MG63 (cell line): Measurements from ENCODE around the gene NCF4. TPM values are rescaled to one million over a fixed set of nuclear protein-coding genes. Genes with fewer than 3 reads are reported as not detected.

Source experiments
- DNase-seq: peaks from one replicate; pipeline ENCODE4 v3.0.0-alpha.2; 2020
- H3K27me3 ChIP-seq: fragments of 250-450 bp; sonication (Bioruptor Pico); 2 replicates; pipeline ENCODE4 v1.5.1; 2020; ENCODE audit warnings: mild to moderate bottlenecking, moderate library complexity
- H3K36me3 ChIP-seq: fragments of 250-450 bp; sonication (Bioruptor Pico); 2 replicates; pipeline ENCODE4 v1.5.1; 2020; ENCODE audit warnings: mild to moderate bottlenecking, moderate library complexity
- H3K4me3 ChIP-seq: fragments of 250-450 bp; sonication (Bioruptor Pico); 2 replicates; pipeline ENCODE4 v1.5.1; 2020; ENCODE audit warnings: mild to moderate bottlenecking, moderate library complexity
- H3K9me3 ChIP-seq: fragments of 250-450 bp; sonication (Bioruptor Pico); 2 replicates; pipeline ENCODE4 v1.5.1; 2020; ENCODE audit warnings: mild to moderate bottlenecking, moderate library complexity
- total RNA-seq: library from RNA; depleted of rRNA; stranded (reverse); fragments of >200 nt; shearing (Covaris generic); gene quantifications from 2 replicates; pipeline ENCODE4 v1.2.3, GENCODE V29; 2014; ENCODE audit warnings: low replicate concordance

NCF4 gene
- total RNA-seq, 1 experiment from 2014 or later, result not detected

GRCh38 chr22:36898690-36899089 lies 37.9 kb downstream of the NCF4 start:
- DNase-seq, result no peak
- Histone ChIP-seq H3K36me3 (no peaks in the 10 kb centered on the region), H3K9me3 (peaks cover 2% of the 10 kb centered on the region; the same call in 1 of the 2 replicates), H3K27me3 (peaks cover 7% of the 10 kb centered on the region; the same call in 1 of the 2 replicates), H3K4me3 (no peak overlapping the region)

- H3K27me3 ChIP-seq, result peaks cover 7% of the 10 kb centered on the region; the same call in 1 of the 2 replicates
- H3K36me3 ChIP-seq, result no peaks in the 10 kb centered on the region
- H3K4me3 ChIP-seq, result no peak overlapping the region
- DNase-seq, result no peak
- H3K9me3 ChIP-seq, result peaks cover 2% of the 10 kb centered on the region; the same call in 1 of the 2 replicates
These were observed 38.7 kb downstream of the NCF4 start for GRCh38 chr22:36899498-36899897.

DNA sequence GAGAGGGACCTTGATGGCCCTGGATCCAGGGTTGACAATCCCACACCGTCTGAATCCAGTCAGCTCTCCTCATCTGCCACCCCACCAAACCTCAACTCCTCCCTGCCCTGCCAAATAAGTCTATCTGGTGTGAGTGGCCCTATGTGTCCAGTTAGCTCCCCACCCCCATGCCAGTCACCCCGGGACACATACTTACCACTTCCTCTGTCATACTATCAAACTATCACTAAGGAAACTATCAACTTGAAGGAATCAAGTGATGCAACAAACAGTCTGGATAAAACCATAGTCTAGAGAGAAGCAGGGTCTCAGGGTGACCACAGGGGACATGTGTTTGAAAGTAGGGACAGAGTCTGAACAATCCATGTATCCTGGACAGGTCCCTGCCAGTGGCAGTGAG lies 39.4 kb downstream of the NCF4 start:
- H3K27me3 ChIP-seq, result peaks cover 10% of the 10 kb centered on the region; the same call in 1 of the 2 replicates
- no peak for DNase-seq
- H3K4me3 ChIP-seq, result no peak overlapping the region
- H3K9me3 ChIP-seq, result peaks cover 2% of the 10 kb centered on the region; the same call in 1 of the 2 replicates
- no peaks in the 10 kb centered on the region for H3K36me3 ChIP-seq

- Histone ChIP-seq H3K9me3 (peaks cover 2% of the 10 kb centered on the region; the same call in 1 of the 2 replicates), H3K36me3 (no peaks in the 10 kb centered on the region), H3K27me3 (peaks cover 12% of the 10 kb centered on the region; the same call in 1 of the 2 replicates), H3K4me3 (no peak overlapping the region)
- no peak for DNase-seq
These were observed 40.1 kb downstream of the NCF4 start for GRCh38 chr22:36900880-36901279.

- Histone ChIP-seq H3K36me3 (no peaks in the 10 kb centered on the region), H3K27me3 (peaks cover 12% of the 10 kb centered on the region; the same call in 1 of the 2 replicates), H3K4me3 (no peak overlapping the region), H3K9me3 (peaks cover 2% of the 10 kb centered on the region; the same call in 1 of the 2 replicates)
- DNase-seq, result no peak
These were observed 40.8 kb downstream of the NCF4 start for GRCh38 chr22:36901411-36902142.

- no peak for DNase-seq
- H3K27me3 ChIP-seq, result peaks cover 9% of the 10 kb centered on the region; the same call in 1 of the 2 replicates
- no peaks in the 10 kb centered on the region for H3K36me3 ChIP-seq
- H3K4me3 ChIP-seq, result no peak overlapping the region
- H3K9me3 ChIP-seq, result peaks cover 2% of the 10 kb centered on the region; the same call in 1 of the 2 replicates
These were observed 41.5 kb downstream of the NCF4 start for GRCh38 chr22:36902143-36902926.

GRCh38 chr22:36904260-36904880 lies 43.6 kb downstream of the NCF4 start:
- H3K27me3 ChIP-seq, result peaks cover 19% of the 10 kb centered on the region
- no peak overlapping the region for H3K4me3 ChIP-seq
- H3K9me3 ChIP-seq, result no peaks in the 10 kb centered on the region
- DNase-seq, result no peak
- no peaks in the 10 kb centered on the region for H3K36me3 ChIP-seq

- no peak for DNase-seq
- Histone ChIP-seq H3K36me3 (no peaks in the 10 kb centered on the region), H3K4me3 (no peak overlapping the region), H3K9me3 (no peaks in the 10 kb centered on the region), H3K27me3 (peaks cover 40% of the 10 kb centered on the region)
These were observed 46.7 kb downstream of the NCF4 start for GRCh38 chr22:36907253-36908195.

GRCh38 chr22:36910461-36910860 lies 49.7 kb downstream of the NCF4 start:
- H3K9me3 ChIP-seq, result no peaks in the 10 kb centered on the region
- no peaks in the 10 kb centered on the region for H3K36me3 ChIP-seq
- H3K4me3 ChIP-seq, result no peak overlapping the region
- peaks cover 39% of the 10 kb centered on the region for H3K27me3 ChIP-seq
- DNase-seq, result no peak

DNA sequence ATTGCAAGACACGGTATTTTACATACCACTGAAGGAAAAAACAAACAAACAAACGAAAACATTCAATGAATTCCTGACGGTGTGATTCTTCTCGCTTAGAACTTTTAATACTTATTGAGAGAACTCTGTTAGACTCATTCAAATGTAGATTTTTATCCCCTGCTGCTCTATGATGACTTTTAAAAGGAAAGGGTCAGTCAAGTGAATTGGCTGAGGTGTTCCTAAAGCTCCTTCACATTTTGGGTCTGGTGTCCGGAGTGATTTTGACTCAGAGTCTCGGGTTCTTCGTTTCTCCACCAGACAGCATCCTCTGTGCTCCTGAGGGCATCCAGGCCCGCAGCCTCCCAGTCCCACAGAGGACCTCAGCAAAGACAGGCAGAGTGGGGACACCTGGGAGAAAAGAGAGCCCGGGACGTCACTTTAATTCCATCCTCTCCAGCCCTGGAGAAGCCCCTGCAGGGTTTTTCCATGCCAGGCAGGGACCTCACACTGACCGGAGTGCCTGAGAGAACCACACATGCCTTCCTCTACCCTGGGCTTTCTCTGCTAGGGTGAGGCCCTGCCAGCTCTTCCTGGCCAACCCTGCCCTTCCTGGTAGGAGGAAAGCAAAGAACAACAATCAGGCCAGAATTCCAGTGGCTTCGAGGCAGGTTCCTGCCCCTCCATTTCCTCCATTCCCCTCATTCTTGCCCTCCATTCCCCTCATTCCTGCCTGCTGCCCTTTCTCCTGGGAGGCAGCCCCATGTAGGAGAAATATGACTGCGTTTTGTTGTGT lies 51.3 kb downstream of the NCF4 start:
- no peak for DNase-seq
- Histone ChIP-seq H3K36me3 (no peaks in the 10 kb centered on the region), H3K4me3 (no peak overlapping the region), H3K9me3 (no peaks in the 10 kb centered on the region), H3K27me3 (peaks cover 39% of the 10 kb centered on the region)

DNA sequence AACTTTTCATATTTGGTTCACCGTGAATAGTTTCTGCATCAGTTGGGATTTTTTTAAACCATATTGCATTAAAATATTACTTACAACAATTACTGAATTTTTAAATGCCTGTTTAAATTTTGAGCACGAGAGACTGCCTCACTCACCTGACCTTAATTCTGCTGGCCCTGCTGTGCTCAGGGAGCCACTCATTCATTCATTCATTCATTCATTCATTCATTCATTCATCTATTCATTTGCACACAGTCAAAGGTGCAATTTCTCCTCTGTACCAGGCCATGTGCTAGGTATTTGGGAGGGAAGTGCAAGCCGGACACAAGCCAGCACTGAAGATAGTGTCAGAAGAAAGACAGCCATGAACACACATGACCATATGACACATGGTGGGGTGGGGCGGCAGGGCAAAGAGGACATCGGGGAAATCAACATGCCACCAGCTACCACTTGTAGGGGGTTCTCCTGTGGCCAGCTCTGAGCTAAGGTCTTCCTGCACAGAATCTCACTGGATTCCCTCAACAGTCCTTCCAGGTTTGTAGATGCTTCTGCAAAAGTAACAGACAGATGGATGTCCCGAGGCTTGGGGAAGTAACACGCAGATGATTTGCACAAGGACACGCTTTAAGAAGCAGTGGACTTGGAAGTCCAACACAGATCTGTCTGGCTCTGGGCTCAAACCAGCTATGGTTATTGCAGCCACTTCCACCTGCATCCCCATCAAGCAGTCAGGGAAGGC lies 52.1 kb downstream of the NCF4 start:
- Histone ChIP-seq H3K27me3 (peaks cover 32% of the 10 kb centered on the region), H3K9me3 (no peaks in the 10 kb centered on the region), H3K36me3 (no peaks in the 10 kb centered on the region), H3K4me3 (no peak overlapping the region)
- no peak for DNase-seq

- peaks cover 28% of the 10 kb centered on the region for H3K27me3 ChIP-seq
These were observed 52.9 kb downstream of the NCF4 start, which contains the start of gene CSF2RB for GRCh38 chr22:36913427-36914389. CSF2RB (plus strand) TSS chr22:36913628; CDS start chr22:36922208, 8,580 bp downstream.

GRCh38 chr22:36914390-36914752 lies 53.6 kb downstream of the NCF4 start:
- H3K9me3 ChIP-seq, result no peaks in the 10 kb centered on the region
- DNase-seq, result no peak
- H3K36me3 ChIP-seq, result no peaks in the 10 kb centered on the region
- H3K4me3 ChIP-seq, result no peak overlapping the region
- peaks cover 25% of the 10 kb centered on the region for H3K27me3 ChIP-seq

More at GRCh38 chr22:36913427-36914389, 52.9 kb downstream of the NCF4 start, which contains the start of gene CSF2RB:
- H3K4me3 ChIP-seq, result no peak within 1 kb of the TSS
- DNase-seq, result no peak
- no peaks in the 10 kb centered on the region for H3K36me3 ChIP-seq
- H3K9me3 ChIP-seq, result no peaks in the 10 kb centered on the region

DNA sequence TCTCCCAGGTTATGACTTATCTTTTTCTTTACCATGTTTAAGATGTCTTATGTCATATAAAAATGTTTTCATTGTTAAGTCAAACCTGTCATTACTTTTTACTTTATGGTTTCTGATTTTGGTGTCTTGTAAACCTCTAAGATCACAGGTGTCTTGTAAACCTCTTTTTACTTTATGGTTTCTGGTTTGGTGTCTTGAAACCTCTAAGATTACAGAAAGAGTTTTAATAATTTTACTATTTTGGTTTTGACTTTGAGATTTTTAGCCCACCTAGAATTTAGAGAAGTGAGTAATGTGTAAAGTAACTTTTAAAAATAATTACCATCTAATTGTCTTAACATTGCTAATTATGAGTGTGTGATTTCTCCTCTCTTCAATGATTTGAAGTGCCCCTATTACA lies 55.2 kb downstream of the NCF4 start:
- DNase-seq, result no peak
- no peak overlapping the region for H3K4me3 ChIP-seq
- no peaks in the 10 kb centered on the region for H3K9me3 ChIP-seq
- H3K36me3 ChIP-seq, result no peaks in the 10 kb centered on the region
- peaks cover 8% of the 10 kb centered on the region for H3K27me3 ChIP-seq
